HG02759 (cell line): Measurements from ENCODE around the gene IL1R1.
"Not testable (repeated sequence)": the region's sequence is repeated elsewhere in the genome, so short reads cannot be mapped to it uniquely, and the experiment has no call there.

ENCODE experiments used
- ATAC-seq: cut with Tn5 transposase; IDR thresholded peaks from one replicate; pipeline ENCODE4 v1.9.1; 2021; ENCODE audit warnings: mild to moderate bottlenecking, moderate library complexity; ENCODE audit not compliant: unreplicated experiment

Gene IL1R1

GRCh38 chr2:102110596-102111334 is 31.8 kb upstream of the IL1R1 start:
- no peak for ATAC-seq

DNA sequence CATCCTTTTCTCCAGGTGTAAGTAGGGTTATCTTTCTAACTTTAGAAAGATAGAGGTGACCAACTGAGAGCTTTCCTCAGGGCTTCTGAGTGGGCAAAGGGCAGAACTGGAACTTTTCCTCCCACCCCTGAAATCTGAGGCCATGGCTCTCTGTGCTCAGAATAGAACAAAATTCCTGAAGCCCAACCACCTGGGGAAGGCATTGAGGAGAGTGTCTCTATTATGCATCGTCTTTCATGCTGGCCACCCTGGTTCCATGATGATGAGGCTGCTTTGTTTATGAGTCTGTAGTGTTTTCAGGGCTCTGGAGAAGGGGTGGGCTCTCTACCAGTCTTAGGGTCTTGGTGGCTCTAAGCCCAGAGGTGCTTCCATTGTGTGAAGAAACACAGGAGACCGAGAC is 30.7 kb upstream of the IL1R1 start:
- no peak for ATAC-seq

- no peak for ATAC-seq
Measured at GRCh38 chr2:102112271-102112670, 30.3 kb upstream of the IL1R1 start.

GRCh38 chr2:102112692-102113665 is 29.6 kb upstream of the IL1R1 start:
- no peak for ATAC-seq

GRCh38 chr2:102114290-102114721 is 28.2 kb upstream of the IL1R1 start:
- ATAC-seq = no peak

GRCh38 chr2:102114851-102115497 is 27.6 kb upstream of the IL1R1 start:
- ATAC-seq = no peak

GRCh38 chr2:102116630-102117471 is 25.7 kb upstream of the IL1R1 start:
- ATAC-seq = no peak

DNA sequence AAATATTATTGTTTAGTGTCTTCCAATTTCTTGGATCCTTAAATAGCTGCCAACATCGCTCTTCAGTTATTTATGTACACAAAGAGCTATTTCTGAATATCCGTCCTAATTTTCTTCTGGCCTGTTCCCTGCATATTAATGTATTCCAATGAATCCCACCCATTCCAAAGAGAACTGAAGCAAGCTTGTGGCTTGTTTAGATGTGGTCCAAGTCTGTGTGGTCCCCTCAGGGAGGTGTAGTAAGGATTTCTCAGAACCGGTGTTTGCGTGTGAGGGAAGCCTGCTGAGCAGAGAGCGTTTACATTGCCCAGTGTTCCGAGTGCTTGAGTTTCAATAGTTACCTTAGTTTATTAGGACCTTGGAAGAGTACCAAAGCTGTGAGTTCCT is 25.1 kb upstream of the IL1R1 start:
- ATAC-seq = no peak

DNA sequence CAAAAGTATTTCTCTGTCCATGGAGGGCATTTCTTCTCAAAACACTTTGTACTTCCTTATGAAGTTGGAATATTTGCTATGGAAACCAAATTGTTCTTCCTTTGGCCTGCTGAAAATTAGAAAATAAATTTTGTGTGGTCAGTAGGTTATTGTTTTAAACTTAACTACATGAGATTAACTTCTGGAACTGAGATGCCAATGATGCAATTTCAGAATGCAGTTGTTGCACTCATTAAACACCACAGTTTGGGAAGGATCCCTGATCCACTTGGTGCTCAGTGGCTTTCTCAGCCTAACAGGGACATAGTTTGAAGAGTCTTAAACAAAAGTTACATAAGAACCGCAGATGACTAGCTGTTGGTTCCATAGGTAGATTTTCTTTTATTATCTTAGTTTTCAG is 23.3 kb upstream of the IL1R1 start:
- no peak for ATAC-seq

GRCh38 chr2:102120261-102120660 is 22.3 kb upstream of the IL1R1 start:
- no peak for ATAC-seq

DNA sequence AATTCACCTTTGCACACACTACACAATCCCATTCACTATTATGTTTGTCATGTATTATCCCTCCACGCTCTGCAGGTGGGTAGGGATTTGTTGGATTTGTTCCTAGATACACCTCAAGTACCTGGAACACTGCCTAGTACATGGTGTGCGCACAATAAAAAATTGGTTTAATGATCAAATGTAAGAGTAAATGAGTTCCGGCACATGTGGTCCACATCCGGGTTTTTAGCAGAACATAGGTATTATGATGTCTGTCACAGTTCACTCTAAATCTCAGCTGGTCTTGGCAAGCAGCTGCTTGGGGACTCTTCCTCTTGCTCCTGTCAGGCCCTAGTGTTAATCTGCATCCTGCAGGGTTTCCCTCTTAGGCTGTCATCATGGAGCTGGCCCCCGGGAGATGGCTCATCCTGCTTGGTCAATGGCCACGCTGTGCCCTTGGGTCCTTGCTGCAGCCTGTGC is 21.8 kb upstream of the IL1R1 start:
- no peak for ATAC-seq

DNA sequence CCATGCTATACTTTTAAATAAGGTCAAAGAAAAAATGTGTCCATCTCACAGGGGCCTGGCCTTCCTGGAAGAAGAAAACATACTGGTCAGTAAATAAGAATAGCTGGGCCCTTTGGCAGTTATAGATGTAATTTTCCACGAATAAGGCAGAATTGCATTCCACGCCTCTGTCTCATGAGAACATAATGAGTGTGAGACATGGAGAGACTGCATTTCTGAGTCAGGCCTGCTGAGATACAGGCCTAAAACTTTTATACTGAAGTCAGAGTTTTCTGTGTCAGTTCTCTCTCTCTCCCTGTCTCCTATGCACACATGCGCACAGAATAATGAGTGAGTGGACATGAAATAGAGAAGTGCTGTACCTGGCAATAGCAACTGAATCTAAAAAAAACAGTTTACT is 20.4 kb upstream of the IL1R1 start:
- no peak for ATAC-seq

DNA sequence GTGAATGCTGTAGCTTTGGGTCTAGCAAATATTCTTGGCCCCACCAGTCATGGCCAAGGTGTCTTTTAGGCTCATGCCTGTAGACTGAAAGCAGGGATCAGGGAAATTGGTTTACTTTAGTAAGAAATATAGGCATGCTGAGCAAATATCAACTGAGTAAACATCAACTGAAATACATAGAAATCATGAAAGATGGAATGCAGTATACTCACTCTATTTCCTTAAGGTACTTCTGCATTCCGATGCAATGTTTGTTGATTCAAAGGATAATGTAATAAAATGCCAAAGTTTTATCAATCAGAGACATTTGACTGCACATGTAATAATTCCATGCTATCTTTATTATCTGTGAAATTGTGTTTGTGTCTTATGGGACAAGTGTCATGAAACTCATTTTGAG is 19.6 kb upstream of the IL1R1 start:
- ATAC-seq = no peak

DNA sequence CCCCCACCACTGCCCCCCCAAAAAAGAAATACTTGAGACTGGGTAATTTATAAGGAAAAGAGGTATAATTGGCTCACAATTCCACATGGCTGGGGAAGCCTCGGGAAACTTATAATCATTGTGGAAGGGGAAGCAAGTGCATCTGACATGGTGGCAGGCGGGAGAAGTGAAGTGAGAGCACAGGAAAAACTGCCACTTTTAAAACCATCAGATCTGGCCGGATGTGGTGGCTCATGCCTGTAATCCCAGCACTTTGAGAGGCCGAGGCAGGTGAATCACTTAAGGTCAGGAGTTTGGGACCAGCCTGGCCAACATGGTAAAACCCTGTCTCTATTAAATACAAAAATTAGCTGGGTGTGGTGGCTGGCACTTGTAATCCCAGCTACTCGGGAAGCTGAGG is 18.1 kb upstream of the IL1R1 start:
- not testable (repeated sequence) for ATAC-seq

DNA sequence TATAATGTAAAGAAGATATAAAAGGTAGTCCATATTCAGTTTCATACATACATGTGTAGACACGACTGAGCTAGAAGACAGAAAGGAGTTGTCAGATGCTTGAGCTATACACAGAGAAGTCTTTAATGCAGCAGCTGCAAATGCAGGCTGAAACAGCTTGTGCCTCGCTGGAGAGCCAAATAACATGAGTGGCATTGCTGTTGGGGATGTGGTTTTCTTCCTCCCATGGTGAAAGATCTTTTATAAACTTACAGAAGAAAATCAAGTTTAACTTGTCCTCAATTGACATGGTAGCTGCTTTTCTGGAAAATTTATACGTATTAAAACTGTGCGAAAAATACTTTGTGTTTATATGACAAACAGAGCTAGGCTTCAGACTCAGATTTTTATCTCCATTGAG is 16.4 kb upstream of the IL1R1 start:
- no peak for ATAC-seq

- no peak for ATAC-seq
Measured at GRCh38 chr2:102126660-102127059, 15.9 kb upstream of the IL1R1 start.

DNA sequence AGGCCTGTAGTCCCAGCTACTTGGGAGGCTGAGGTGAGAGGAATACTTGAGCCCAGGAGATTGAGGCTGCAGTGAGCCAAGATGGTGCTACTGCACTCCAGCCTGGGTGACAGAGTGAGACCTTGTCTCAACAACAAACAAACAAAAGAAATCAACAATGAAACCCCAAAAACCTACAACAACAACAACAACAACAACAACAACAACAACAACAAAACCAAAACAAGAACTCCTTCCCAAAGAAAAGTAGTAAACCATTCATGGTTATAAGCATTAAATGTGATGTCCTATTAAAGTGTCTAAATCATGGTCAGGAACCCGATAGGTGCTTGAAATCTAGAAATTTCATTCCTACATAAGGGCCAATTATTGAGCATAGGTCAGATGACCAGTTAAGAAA is 13.5 kb upstream of the IL1R1 start:
- ATAC-seq = no peak

DNA sequence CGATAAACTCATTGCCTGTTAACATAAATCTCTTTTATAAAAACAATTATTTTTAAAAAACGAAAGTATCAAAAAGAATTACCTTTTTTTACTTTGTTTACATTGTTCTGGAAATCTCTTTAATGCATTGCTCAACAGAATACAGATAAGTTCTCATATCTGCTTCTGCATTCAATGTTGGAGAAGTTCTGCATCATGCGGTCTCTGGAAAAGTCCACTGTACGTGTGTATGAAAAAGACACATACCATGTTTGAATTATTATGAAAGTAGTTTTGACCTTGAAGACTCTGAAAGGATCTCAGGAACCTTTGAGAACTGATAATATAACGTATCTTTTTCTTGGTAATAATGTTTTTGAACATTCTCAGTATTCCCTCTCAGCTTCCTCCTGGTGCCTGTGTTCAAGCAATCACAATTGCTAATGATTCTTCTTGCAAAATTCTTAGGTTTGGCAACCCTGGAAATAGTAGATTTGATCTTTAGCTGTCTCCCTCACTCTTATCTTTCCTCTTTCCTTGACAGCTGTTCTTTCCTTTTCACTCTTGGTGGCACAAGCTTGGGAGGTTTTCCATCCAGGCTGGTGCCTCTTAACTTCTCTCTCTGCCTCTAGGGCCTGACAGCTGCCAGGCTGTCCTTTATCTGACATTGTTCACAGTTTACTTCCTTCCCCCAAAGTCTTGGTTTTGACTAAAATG is 12.4 kb upstream of the IL1R1 start:
- ATAC-seq = no peak

DNA sequence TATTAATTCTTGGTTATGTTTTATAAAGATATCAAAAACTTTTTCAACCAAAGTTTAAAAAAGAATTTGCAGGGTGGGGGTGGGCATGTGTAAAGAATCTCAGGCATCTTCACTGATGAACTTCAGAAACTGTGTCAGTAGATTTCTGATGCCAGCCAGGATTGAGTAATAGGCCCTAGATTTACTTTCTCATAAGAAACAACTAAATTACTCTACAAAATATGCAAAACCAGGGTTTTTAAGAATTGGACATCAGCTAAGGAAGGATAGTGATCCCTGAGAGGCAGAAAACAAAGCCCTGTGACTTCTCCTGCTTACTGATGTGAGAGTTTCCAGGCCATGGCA is 11.9 kb upstream of the IL1R1 start:
- ATAC-seq = no peak

- ATAC-seq = no peak
Measured at GRCh38 chr2:102131564-102131963, 11.0 kb upstream of the IL1R1 start.
